ENCODE data around the gene ZKSCAN5. TPM values are rescaled to one million over a fixed set of nuclear protein-coding genes. Genes with fewer than 3 reads are reported as not detected.

ZKSCAN5 gene
- total and polyA plus RNA-seq, 2 experiments from 2014 or later, result 4.6 to 13.4 TPM

GRCh38 chr7:99553039-99553438 is 48.6 kb downstream of the ZKSCAN5 start (continued):
- TF ChIP-seq ZNF462 (CRISPR knock-in tag; IDR thresholded peaks at IDR 0.05) (no peak), ETS1 (IDR thresholded peaks at IDR 0.05) (no peak), ZNF331 (CRISPR knock-in tag; IDR thresholded peaks at IDR 0.05; ENCODE audit: low read depth) (no peak), POLR2AphosphoS5 (IDR thresholded peaks at IDR 0.05; ENCODE audit: low read depth) (no peak), CREB1 (CRISPR knock-in tag; IDR thresholded peaks at IDR 0.05; ENCODE audit: low read depth) (no peak), CTCF (conservative IDR thresholded peaks at IDR 0.05; ENCODE audit: low read depth in 2 of 2) (no peak), NANOG (IDR thresholded peaks at IDR 0.05; ENCODE audit: borderline replicate concordance) (no peak)
